AG08395 (cell line): ENCODE data around the gene MAG.

ENCODE experiments used
- DNase-seq: peaks from one replicate; pipeline ENCODE4 v3.0.0; 2012; ENCODE audit warnings: mixed read lengths, low spot score

MAG gene

DNA sequence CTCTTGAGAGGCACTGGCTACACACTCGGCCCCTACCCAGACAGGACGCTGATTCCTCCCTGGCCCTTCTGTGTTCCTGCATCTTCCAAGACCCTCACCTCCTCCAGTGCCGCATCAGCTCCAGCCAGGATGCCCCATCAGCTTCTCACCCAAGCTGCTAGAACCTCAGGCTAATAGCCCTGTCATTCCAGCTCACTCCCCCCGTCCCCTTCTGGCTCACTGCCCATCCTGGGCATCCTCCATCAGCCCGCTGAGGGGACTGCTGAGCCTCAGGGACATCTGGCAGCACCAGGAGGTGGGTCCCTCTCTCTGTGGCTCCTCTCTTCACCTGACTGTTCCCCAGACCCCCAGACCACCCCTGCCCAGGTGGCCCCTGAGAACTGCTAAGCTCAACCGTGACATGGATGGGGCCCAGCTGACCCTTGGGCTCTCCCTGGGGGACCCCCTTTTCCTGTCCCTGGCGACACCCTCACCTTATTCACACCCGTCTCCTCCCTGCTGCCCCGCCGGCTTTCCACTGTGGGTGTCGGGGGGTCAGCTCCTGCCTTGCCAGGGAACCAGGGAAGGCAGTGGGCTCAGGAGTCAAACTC lies 71.1 kb downstream of the MAG start:
- no peak for DNase-seq
